Measurements from ENCODE around the gene PHF1.

- TF ChIP-seq EZH2 (IDR thresholded peaks at IDR 0.05; ENCODE audit: borderline replicate concordance, insufficient read depth, low read length, poor library complexity, severe bottlenecking) (no peak), CTCF (IDR thresholded peaks at IDR 0.05; ENCODE audit: poor library complexity, severe bottlenecking) (no peak), POLR2AphosphoS5 (IDR thresholded peaks at IDR 0.05) (no peak)
- TF ChIP-seq, protein P1, sequence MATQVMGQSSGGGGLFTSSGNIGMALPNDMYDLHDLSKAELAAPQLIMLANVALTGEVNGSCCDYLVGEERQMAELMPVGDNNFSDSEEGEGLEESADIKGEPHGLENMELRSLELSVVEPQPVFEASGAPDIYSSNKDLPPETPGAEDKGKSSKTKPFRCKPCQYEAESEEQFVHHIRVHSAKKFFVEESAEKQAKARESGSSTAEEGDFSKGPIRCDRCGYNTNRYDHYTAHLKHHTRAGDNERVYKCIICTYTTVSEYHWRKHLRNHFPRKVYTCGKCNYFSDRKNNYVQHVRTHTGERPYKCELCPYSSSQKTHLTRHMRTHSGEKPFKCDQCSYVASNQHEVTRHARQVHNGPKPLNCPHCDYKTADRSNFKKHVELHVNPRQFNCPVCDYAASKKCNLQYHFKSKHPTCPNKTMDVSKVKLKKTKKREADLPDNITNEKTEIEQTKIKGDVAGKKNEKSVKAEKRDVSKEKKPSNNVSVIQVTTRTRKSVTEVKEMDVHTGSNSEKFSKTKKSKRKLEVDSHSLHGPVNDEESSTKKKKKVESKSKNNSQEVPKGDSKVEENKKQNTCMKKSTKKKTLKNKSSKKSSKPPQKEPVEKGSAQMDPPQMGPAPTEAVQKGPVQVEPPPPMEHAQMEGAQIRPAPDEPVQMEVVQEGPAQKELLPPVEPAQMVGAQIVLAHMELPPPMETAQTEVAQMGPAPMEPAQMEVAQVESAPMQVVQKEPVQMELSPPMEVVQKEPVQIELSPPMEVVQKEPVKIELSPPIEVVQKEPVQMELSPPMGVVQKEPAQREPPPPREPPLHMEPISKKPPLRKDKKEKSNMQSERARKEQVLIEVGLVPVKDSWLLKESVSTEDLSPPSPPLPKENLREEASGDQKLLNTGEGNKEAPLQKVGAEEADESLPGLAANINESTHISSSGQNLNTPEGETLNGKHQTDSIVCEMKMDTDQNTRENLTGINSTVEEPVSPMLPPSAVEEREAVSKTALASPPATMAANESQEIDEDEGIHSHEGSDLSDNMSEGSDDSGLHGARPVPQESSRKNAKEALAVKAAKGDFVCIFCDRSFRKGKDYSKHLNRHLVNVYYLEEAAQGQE (IDR thresholded peaks at IDR 0.05; ENCODE audit: borderline replicate concordance), result no peak
Observed at GRCh38 chr6:33412140-33413009, 1.6 kb downstream of the PHF1 start.
